GM18520 (cell line): ENCODE measurements around the gene DGKH.
A peak's percentile ranks its signal among the peaks of the same experiment; 100 is the strongest.

Experiments
- ATAC-seq: cut with Tn5 transposase; IDR thresholded peaks from one replicate; pipeline ENCODE4 v1.9.1; 2021; ENCODE audit not compliant: unreplicated experiment

The DGKH gene

GRCh38 chr13:42039946-42040729 is 8.3 kb upstream of the DGKH start:
- ATAC-seq = peak; percentile 60

- no peak for ATAC-seq
Observed at GRCh38 chr13:42040730-42041010, 7.8 kb upstream of the DGKH start.

GRCh38 chr13:42041011-42041683 is 7.3 kb upstream of the DGKH start:
- ATAC-seq = no peak

GRCh38 chr13:42041684-42042035 is 6.8 kb upstream of the DGKH start:
- ATAC-seq = no peak

- no peak for ATAC-seq
Observed at GRCh38 chr13:42043676-42044075, 4.8 kb upstream of the DGKH start.

GRCh38 chr13:42046448-42046847 is 2.0 kb upstream of the DGKH start:
- ATAC-seq = no peak

GRCh38 chr13:42047561-42048341 is 697 bp upstream of the DGKH start:
- no peak for ATAC-seq

- peak; percentile 38 for ATAC-seq
Observed at GRCh38 chr13:42048684-42049453, 421 bp downstream of the DGKH start.

GRCh38 chr13:42049454-42049813 is 986 bp downstream of the DGKH start:
- ATAC-seq = no peak

- ATAC-seq = no peak
Observed at GRCh38 chr13:42054798-42055499, 6.5 kb downstream of the DGKH start.

GRCh38 chr13:42055500-42056085 is 7.1 kb downstream of the DGKH start:
- ATAC-seq = no peak

GRCh38 chr13:42056146-42056545 is 7.7 kb downstream of the DGKH start:
- ATAC-seq = no peak

- ATAC-seq = no peak
Observed at GRCh38 chr13:42056583-42056982, 8.1 kb downstream of the DGKH start.

- no peak for ATAC-seq
Observed at GRCh38 chr13:42057918-42058530, 9.6 kb downstream of the DGKH start.

GRCh38 chr13:42061943-42062342 is 13.5 kb downstream of the DGKH start:
- ATAC-seq = no peak

GRCh38 chr13:42063105-42063504 is 14.7 kb downstream of the DGKH start:
- ATAC-seq = no peak

- ATAC-seq = no peak
Observed at GRCh38 chr13:42064259-42064658, 15.8 kb downstream of the DGKH start.

GRCh38 chr13:42064966-42065365 is 16.5 kb downstream of the DGKH start:
- no peak for ATAC-seq

- ATAC-seq = no peak
Observed at GRCh38 chr13:42065414-42065813, 17.0 kb downstream of the DGKH start.

- no peak for ATAC-seq
Observed at GRCh38 chr13:42066542-42066941, 18.1 kb downstream of the DGKH start.
